SW 1271 (cell line): ENCODE data around the gene ENPP7.

ENCODE experiments used
- DNase-seq, 2 experiments: peaks; one replicate each; lab custom pipeline; 2025; lab: John Stamatoyannopoulos, UW

The ENPP7 gene

DNA sequence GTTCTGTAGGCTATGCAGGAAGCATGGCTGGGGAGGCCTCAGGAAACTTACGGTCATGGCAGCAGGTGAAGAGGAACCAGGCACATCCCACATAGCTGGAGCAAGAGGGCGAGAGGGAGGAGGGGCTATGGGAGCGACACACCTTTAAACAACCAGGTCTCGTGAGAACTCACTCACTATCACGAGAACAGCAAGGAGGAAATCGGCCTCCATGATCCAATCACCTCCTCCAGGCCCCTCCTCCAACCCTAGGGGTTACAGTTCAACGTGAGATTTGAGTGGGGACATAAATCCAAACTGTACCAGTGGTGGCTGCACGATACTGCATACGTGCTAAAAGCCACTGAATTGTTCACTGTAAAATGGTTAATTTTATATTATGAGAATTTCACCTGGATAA, 26.1 kb upstream of the ENPP7 start:
- DNase-seq, result no peak

DNA sequence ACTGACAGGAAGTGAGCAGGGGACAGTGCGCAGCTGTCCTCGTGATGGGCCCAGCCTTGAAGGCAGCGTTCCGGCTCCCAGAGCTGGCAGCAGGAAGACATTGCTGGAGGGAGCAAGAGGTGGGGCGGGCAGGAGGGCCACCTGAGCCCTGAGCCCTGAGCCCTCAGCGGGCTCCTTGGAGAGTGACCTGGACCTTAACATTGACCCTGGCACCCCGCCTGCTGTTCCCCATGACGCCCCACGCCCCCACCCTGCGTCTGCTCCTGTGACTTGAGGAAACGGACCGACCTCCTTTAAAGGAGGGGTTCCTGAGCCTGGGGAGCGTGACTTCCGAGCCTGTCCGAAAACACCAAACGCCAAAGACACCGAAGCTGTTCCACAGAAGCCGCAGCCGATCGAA, 25.1 kb upstream of the ENPP7 start:
- DNase-seq, result no peak

DNA sequence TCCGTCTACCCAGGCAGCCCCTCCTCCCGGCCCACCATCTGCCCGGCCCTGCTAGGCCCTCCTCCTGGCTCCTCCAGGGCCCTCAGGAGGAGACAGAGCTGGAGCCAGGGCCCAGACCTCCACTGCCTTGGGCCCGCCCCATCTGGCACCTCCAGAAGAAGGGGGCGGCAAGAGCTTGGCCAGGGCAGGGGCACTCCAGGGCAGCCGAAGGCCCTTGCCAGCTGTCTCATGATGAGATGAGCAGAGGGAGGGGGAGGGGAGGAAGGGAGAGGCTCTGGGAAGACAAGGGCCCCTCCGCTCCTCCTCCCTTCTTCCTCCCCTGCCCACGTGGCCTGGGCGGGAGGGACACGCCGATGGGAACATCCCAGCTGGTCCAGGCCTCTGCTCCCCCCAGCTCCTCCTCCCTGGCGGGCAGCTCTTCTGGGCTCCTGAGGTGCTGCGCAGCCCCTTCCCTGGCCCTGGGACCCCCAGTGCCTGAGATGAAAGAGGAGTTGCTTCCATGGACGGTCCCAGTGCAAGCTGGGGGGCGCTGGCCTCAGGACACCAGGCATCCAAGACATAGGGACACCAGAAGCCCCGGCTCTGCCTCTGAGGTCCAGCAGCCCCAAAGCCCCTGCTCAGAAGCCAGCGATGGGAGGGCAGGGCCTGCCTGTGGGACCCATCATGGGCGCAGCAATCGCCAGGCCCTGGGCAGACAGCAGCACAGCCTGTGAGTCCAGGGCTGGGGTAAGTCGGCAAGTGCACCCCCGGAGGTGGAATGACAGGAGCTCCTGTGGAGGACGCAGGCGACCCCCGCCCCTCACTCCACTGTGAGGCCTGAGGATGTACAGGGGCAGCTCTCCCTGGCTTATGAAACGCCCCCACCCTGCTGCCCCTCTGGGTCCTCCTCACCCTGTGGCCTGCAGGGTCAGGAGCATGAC, 23.6 kb upstream of the ENPP7 start:
- no peak for DNase-seq

GRCh38 chr17:79707931-79708891, 22.5 kb upstream of the ENPP7 start:
- peak in 1 of 2 experiments; percentile 22 for DNase-seq

- DNase-seq, result no peak
Observed at GRCh38 chr17:79711715-79712305, 18.9 kb upstream of the ENPP7 start.

DNA sequence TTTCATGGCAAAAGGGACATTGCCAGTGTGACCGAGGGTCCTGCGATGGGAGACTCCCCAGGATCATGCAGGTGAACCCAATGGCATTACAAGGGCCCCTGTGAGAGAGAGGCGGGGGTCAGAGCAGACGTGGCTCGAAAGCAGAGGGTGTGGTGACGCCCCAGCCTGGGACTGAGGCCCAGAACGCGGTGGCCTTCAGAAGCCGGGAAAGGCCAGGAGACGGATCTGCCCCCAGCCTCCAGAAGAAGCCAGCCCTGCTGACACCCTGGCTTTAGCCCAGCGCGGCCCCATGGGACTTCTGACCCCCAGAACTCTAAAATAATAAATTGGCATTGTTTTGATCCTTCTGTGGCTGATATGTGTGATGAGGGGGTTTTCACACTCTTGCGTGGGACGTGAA, 17.4 kb upstream of the ENPP7 start:
- DNase-seq, result no peak

DNA sequence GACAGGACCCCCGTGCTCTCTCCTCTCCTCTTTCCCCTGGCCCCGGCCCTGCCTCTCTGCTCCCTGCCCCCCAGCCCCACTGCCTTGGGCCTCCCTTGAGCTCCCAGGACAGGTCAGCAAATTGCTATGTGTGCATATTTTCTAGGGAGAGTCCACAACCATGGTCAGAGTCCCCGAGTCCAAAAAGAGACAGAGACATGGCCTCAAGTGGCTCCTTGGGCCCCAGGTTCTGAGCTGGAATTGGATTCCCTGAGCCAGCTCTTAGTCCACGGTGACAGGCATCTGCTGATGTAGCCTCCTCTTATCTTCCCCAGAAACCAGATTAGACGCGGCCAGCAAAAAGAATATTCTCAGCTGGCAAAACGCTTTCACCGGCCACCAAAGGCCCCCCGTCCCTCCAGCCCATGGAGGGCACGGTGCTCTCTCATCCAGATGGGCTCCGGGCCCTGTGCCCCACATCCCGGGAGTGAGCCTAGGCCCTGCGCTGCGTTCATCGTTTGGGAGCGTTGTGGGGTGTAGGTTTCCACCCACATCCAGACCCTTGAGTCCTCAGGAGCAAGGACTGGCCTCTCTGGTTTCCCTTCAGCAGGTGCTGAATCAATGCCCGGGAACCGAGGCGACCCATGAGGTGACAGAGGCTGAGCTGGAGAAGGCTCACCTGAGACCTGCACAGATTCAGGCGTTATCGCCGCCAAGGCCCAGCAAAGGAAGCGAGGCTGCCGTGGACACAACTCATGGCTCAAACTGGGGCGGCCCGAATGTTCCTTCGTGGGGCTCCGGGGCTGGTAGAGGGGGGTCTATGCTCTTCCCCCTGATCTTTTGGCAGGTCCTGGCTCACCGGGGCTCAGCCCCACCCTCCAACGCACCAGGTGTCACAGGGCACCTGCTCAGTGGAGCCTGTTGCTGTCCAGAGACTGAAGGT, 16.3 kb upstream of the ENPP7 start:
- DNase-seq, result no peak

GRCh38 chr17:79715098-79715942, 15.4 kb upstream of the ENPP7 start:
- no peak for DNase-seq

DNA sequence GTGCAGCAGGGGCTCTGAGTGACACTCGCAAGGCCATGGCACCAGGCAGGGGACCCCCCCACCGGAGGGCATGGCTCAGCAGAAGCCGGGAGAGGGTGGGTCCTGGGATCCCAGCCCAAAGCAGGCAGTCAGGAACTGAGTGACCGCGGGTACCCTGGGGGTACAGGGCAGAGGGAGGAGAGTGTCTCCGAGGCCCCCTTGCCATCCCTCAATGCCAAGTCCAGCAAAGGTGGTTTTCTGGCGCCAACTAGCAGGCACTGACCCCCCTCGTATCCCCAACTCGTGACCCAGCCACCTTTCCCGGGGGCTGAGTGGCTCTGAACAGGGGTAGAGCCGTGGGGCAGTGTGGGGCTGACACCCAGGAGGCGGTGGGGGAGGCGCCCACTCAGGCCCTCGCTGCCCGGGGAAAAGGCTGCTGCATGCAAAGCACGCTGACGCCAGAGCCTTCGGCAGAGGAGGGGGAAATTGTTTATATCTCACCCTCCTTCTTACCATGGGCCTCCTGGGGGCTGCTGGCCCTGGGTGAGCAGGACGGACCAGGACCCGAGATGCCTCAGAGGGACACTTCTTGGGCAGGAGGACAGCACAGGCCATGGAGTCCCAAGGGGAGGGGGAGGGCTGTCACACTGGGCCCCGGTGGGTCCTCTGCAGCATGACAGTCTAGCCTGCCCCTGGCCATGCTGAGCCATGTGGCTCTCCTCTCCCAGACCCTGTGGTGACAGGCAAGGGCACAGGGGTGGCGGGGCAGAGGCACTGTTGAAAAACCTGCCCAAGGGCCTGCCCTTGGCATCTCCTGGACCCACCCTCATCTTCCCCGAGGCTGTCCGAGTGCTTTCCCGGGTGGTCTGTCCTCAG, 14.6 kb upstream of the ENPP7 start:
- DNase-seq, result no peak

GRCh38 chr17:79720705-79721292, 9.9 kb upstream of the ENPP7 start:
- DNase-seq, result no peak

- peak in 1 of 2 experiments; percentile 26 for DNase-seq
Observed at GRCh38 chr17:79721993-79722671, 8.6 kb upstream of the ENPP7 start.

GRCh38 chr17:79722787-79723186, 8.0 kb upstream of the ENPP7 start:
- DNase-seq, result no peak

DNA sequence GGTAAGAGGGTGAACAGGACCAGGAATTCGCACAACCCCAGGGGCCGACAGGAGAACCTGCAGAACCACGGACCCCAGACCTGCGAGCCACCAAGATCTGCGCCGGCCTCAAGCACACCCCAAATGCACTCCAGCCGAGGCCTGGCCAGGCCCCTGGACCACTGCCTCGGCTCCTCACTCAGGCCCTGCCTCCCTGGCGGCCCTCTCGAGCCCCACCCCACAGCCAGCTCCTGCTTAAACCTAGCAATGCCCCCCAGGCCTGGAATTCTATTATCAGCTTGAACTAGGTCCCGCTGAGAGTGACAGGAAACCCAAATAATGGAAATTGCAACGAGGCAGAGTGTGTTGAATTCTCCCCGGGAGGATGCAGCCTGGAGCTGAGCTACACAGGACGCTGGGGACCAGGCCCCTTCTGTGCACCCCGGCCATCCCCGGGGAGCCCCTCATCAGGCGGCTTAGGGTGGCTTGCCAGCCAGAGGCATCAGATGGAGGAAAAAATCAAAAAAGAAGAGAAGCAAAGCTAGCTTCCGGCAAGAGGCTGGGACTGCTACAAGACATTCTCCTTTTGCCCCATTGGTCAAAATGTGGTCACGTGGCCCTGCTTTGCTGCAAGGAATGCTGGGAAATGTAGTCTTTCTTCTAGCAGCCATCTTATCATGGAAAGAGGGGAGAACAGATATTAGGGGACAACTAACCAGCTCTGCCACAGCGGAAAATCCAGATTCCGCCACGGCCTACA, 2.4 kb upstream of the ENPP7 start:
- peak; percentile 27 to 78 for DNase-seq

- DNase-seq, result no peak
Observed at GRCh38 chr17:79728908-79729471, 1.8 kb upstream of the ENPP7 start.

GRCh38 chr17:79729761-79730160, 982 bp upstream of the ENPP7 start:
- DNase-seq, result no peak

DNA sequence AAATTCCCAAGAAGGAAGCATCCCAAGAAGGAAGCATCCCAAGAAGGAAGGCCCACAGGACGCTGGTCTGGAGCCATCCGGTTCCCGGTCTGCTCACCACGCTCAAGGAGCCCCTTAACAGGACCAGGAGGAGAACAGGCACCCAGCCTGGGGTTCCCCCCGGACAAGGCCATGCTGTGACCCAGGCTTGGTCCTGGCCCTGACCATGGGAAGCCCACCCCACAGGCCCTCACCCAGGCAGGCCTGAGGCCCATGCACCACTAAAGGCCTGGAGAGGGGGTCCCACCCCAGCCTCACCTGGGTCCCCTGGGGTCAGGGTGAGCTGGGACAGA, 340 bp upstream of the ENPP7 start:
- no peak for DNase-seq

GRCh38 chr17:79732254-79732653, 1.5 kb downstream of the ENPP7 start:
- DNase-seq, result no peak
